Tibial nerve (tissue), 4 donors: ENCODE data around the gene G3BP1. TPM values are rescaled to one million over a fixed set of nuclear protein-coding genes. Genes with fewer than 3 reads are reported as not detected.

ENCODE experiments used
- DNase-seq, 2 donors: peaks; one replicate each; pipeline ENCODE4 v3.0.0-alpha.2; 2019; ENCODE audit warnings: low spot score in 2 of 2
- H3K27ac ChIP-seq, 4 donors: fragments of 200-600 bp; sonication (generic) in 3 of 4; one replicate each; pipeline ENCODE4 v1.5.1; 2017 to 2019; ENCODE audit warnings: mild to moderate bottlenecking in 1 of 4
- H3K27me3 ChIP-seq, 2 donors: fragments of 200-600 bp; sonication (generic) in 1 of 2; one replicate each; pipeline versions ENCODE4 v1.5.1 to v1.6.0; 2017 to 2019
- H3K36me3 ChIP-seq, 3 donors: fragments of 200-600 bp; sonication (generic); one replicate each; pipeline ENCODE4 v1.5.1; 2018 to 2019
- H3K4me1 ChIP-seq, 4 donors: fragments of 200-600 bp; sonication (generic) in 3 of 4; one replicate each; pipeline ENCODE4 v1.5.1; 2017 to 2019
- H3K4me3 ChIP-seq, 4 donors: fragments of 200-600 bp; sonication (generic) in 3 of 4; one replicate each; pipeline ENCODE4 v1.5.1; 2017 to 2019; ENCODE audit warnings: mild to moderate bottlenecking in 1 of 4, moderate library complexity in 1 of 4
- H3K9me3 ChIP-seq, 4 donors: fragments of 200-600 bp; sonication (generic) in 3 of 4; one replicate each; pipeline ENCODE4 v1.5.1; 2017 to 2019
- EP300 ChIP-seq, 2 donors: sonication (generic); formaldehyde crosslinking; IDR thresholded peaks; one replicate each; pipeline ENCODE4 v1.6.1; 2017; ENCODE audit warnings: antibody characterized with exemption in 2 of 2, mild to moderate bottlenecking in 1 of 2
- POLR2A ChIP-seq, 2 donors: fragments of 450-650 bp; IDR thresholded peaks; one replicate each; pipeline ENCODE4 v1.6.1; 2017; ENCODE audit warnings: antibody characterized with exemption in 2 of 2, mild to moderate bottlenecking in 2 of 2, moderate library complexity in 2 of 2
- WGBS, 2 donors: methylation state at CpG; one replicate each; pipeline ENCODE4 v1.1.5; 2018; 5-methylcytosine and 5-hydroxymethylcytosine counted together
- total RNA-seq, 4 donors: library from RNA; depleted of rRNA; stranded (reverse); fragments of >200 nt; gene quantifications; one replicate each; pipeline ENCODE4 v1.1.0, GENCODE V29; 2016
- TF ChIP-seq, protein P1 (sequence below), 5 experiments: fragments of 200-600 bp in 3 of 5; fragments of 450-650 bp in 2 of 5; sonication (generic) in 3 of 5; IDR thresholded peaks; one replicate each; pipeline ENCODE4 v1.5.1; 2016 to 2019; ENCODE audit warnings: antibody characterized with exemption in 5 of 5, mild to moderate bottlenecking in 3 of 5, moderate library complexity in 2 of 5

G3BP1 gene
- total RNA-seq, 4 donors from 2014 or later: 78.2 to 86.7 (median 84.3) TPM

GRCh38 chr5:151784141-151784540 lies 12.4 kb downstream of the G3BP1 start:
- no peak overlapping the region for H3K4me3 ChIP-seq
- DNase-seq: no peak
- TF ChIP-seq POLR2A (IDR thresholded peaks at IDR 0.05): no peak
- TF ChIP-seq EP300 (IDR thresholded peaks at IDR 0.05): no peak
- TF ChIP-seq, protein P1, sequence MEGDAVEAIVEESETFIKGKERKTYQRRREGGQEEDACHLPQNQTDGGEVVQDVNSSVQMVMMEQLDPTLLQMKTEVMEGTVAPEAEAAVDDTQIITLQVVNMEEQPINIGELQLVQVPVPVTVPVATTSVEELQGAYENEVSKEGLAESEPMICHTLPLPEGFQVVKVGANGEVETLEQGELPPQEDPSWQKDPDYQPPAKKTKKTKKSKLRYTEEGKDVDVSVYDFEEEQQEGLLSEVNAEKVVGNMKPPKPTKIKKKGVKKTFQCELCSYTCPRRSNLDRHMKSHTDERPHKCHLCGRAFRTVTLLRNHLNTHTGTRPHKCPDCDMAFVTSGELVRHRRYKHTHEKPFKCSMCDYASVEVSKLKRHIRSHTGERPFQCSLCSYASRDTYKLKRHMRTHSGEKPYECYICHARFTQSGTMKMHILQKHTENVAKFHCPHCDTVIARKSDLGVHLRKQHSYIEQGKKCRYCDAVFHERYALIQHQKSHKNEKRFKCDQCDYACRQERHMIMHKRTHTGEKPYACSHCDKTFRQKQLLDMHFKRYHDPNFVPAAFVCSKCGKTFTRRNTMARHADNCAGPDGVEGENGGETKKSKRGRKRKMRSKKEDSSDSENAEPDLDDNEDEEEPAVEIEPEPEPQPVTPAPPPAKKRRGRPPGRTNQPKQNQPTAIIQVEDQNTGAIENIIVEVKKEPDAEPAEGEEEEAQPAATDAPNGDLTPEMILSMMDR (IDR thresholded peaks at IDR 0.05): no peak
- H3K4me1 ChIP-seq: peaks cover 0 to 71% (median 27%) of the 10 kb centered on the region in 4 donors
- H3K9me3 ChIP-seq: no peaks in the 10 kb centered on the region
- H3K27me3 ChIP-seq: no peaks in the 10 kb centered on the region
- no peak overlapping the region for H3K27ac ChIP-seq
- peaks cover 0 to 15% (median 0%) of the 10 kb centered on the region in 3 donors for H3K36me3 ChIP-seq
- 70 to 71% methylated on average over 3 of the region's 3 CpGs for WGBS, 2 donors

DNA sequence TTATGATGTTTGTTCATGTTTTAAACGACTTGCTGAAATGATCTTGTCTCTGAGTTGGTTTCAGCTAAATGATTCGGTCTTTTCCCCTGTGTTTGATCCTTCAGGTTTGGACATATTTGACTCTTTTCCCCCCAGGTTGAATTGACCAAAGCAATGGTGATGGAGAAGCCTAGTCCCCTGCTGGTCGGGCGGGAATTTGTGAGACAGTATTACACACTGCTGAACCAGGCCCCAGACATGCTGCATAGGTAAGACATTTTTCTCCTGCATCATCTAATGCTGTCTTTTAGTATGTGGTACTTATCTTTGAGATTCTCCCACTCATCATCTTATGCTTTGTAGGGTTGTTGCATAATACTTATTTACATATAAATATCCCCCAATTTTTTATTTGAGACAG lies 14.7 kb downstream of the G3BP1 start:
- peaks cover 0 to 47% (median 15%) of the 10 kb centered on the region in 4 donors for H3K4me1 ChIP-seq
- no peak overlapping the region for H3K4me3 ChIP-seq
- 81 to 82% methylated on average over 4 of the region's 4 CpGs for WGBS, 2 donors
- H3K27ac ChIP-seq: no peak overlapping the region
- no peaks in the 10 kb centered on the region for H3K9me3 ChIP-seq
- no peaks in the 10 kb centered on the region for H3K27me3 ChIP-seq
- H3K36me3 ChIP-seq: peaks cover 0 to 37% (median 7%) of the 10 kb centered on the region in 3 donors
- no peak for DNase-seq
- no peak for TF ChIP-seq EP300 (IDR thresholded peaks at IDR 0.05)
- TF ChIP-seq, protein P1 (IDR thresholded peaks at IDR 0.05): no peak

GRCh38 chr5:151787817-151788216 lies 16.1 kb downstream of the G3BP1 start:
- peaks cover 0 to 37% (median 12%) of the 10 kb centered on the region in 4 donors for H3K4me1 ChIP-seq
- DNase-seq: no peak
- WGBS, 2 donors: 77 to 80% methylated on average over 6 of the region's 6 CpGs
- H3K27ac ChIP-seq: no peak overlapping the region
- H3K9me3 ChIP-seq: no peaks in the 10 kb centered on the region
- peaks cover 0 to 50% (median 7%) of the 10 kb centered on the region in 3 donors for H3K36me3 ChIP-seq
- TF ChIP-seq EP300 (IDR thresholded peaks at IDR 0.05) (no peak), POLR2A (IDR thresholded peaks at IDR 0.05) (no peak)
- TF ChIP-seq, protein P1 (IDR thresholded peaks at IDR 0.05): no peak
- H3K27me3 ChIP-seq: no peaks in the 10 kb centered on the region
- no peak overlapping the region for H3K4me3 ChIP-seq

DNA sequence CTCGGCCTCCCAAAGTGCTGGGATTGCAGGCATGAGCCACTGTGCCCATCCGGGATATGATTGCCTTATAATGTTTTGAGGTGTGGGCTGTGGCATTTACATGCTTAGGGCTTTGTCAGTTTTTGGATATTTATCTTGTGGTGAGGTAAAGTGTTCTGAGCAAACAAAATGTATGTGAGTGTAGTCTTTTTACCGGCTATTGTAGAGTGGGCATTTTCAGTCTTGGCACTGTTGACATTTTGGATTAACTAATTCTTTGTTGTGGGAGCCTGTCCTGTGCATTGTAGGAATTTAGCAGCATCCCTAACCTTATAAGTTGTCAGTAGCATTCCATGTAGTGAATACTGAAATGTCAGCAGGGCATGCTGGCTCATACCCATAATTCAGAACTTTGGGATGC lies 21.6 kb downstream of the G3BP1 start:
- peaks cover 4 to 97% (median 25%) of the 10 kb centered on the region in 3 donors for H3K36me3 ChIP-seq

DNA sequence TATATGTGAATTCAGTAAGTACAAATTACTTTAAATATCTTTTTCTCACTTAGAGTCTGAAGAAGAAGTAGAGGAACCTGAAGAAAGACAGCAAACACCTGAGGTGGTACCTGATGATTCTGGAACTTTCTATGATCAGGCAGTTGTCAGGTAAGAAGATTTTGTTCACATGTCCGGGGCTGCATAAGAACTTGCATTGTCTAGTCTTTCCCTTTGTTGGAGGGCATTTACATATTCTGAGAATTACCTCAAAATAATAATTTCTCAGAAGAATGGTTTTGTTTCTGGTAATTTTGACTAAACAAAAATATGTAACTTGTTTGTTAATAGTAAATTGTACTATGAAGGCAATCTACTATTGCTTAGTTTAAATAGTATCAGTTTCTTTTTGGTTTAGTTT lies 23.7 kb downstream of the G3BP1 start:
- peaks cover 4 to 98% (median 18%) of the 10 kb centered on the region in 3 donors for H3K36me3 ChIP-seq
- no peak overlapping the region for H3K4me3 ChIP-seq
- 92% methylated on average over 1 of the region's 1 CpG for WGBS, 2 donors
- TF ChIP-seq EP300 (IDR thresholded peaks at IDR 0.05) (no peak), POLR2A (IDR thresholded peaks at IDR 0.05) (no peak)
- TF ChIP-seq, protein P1 (IDR thresholded peaks at IDR 0.05): no peak
- no peak overlapping the region for H3K27ac ChIP-seq
- no peaks in the 10 kb centered on the region for H3K27me3 ChIP-seq
- no peaks in the 10 kb centered on the region for H3K9me3 ChIP-seq
- DNase-seq: no peak
- peaks cover 0 to 6% (median 0%) of the 10 kb centered on the region in 4 donors for H3K4me1 ChIP-seq

More for the DNA sequence above, 21.6 kb downstream of the G3BP1 start:
- Histone ChIP-seq H3K4me1 (peaks cover 0 to 3% (median 0%) of the 10 kb centered on the region in 4 donors), H3K4me3 (no peak overlapping the region), H3K27me3 (no peaks in the 10 kb centered on the region), H3K9me3 (no peaks in the 10 kb centered on the region), H3K27ac (no peak overlapping the region)
- no peak for DNase-seq
- TF ChIP-seq POLR2A (IDR thresholded peaks at IDR 0.05) (no peak), EP300 (IDR thresholded peaks at IDR 0.05) (no peak)
- TF ChIP-seq, protein P1 (IDR thresholded peaks at IDR 0.05): no peak
- WGBS, 2 donors: 92 to 98% methylated on average over 3 of the region's 3 CpGs
